ENCODE results near the gene COLEC11. TPM values are rescaled to one million over a fixed set of nuclear protein-coding genes. Genes with fewer than 3 reads are reported as not detected.

COLEC11 gene
- total and polyA plus RNA-seq, 8 donors = 0.84 to 7.1 (median 4.3) TPM

DNA sequence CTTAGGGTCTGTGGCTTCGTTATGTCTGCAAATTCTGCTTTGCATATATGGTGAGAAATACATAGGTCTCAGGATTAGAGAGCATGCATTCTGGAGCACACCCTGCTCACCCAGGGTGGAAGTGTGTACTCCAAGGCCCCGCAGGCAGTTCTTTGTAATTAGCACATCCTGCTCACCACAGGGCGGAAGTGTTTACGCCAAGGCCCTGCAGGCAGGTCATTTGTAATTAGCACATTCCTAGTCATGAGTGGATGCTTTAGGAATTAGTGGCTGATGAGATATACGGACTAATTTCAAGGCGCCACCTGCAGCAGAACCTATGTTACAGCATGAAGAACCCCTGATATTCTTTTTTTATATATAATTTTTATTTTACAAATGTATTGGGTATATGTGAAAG lies 67.3 kb downstream of the COLEC11 start:
- no peak for ATAC-seq
- H3K4me1 ChIP-seq = no peaks in the 10 kb centered on the region
- H3K4me3 ChIP-seq = no peak overlapping the region
- intact Hi-C loops (cut with DNase I) = no loop called here
- no peaks in the 10 kb centered on the region for H3K27me3 ChIP-seq
- H3K36me3 ChIP-seq = no peaks in the 10 kb centered on the region
- DNase-seq = no peak
- TF ChIP-seq, protein P1, sequence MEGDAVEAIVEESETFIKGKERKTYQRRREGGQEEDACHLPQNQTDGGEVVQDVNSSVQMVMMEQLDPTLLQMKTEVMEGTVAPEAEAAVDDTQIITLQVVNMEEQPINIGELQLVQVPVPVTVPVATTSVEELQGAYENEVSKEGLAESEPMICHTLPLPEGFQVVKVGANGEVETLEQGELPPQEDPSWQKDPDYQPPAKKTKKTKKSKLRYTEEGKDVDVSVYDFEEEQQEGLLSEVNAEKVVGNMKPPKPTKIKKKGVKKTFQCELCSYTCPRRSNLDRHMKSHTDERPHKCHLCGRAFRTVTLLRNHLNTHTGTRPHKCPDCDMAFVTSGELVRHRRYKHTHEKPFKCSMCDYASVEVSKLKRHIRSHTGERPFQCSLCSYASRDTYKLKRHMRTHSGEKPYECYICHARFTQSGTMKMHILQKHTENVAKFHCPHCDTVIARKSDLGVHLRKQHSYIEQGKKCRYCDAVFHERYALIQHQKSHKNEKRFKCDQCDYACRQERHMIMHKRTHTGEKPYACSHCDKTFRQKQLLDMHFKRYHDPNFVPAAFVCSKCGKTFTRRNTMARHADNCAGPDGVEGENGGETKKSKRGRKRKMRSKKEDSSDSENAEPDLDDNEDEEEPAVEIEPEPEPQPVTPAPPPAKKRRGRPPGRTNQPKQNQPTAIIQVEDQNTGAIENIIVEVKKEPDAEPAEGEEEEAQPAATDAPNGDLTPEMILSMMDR (IDR thresholded peaks at IDR 0.05) = no peak
- H3K27ac ChIP-seq = no peak overlapping the region
- no peaks in the 10 kb centered on the region for H3K9me3 ChIP-seq

DNA sequence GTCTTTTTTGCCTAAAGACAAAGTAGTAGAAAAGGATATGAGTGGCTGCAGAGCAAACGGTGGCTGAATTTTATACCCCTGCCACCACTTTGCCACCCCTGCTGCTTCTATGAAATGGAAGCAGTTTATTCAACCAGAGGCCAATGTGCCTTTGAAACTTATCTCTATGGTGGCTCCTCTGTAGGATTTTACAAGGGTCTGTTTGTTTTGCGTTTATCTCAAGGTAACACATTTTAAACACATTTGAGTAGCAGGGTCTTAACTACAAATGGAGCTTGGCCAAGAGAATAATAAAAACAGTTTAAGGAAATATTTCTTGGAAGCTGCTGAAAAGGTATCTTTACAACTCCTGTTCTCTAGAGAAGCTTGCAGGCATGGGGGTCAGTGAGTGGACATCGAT lies 69.2 kb downstream of the COLEC11 start:
- intact Hi-C loops (cut with DNase I) = no loop called here
- no peak overlapping the region for H3K4me3 ChIP-seq
- TF ChIP-seq, protein P1 (IDR thresholded peaks at IDR 0.05) = no peak
- ATAC-seq (no peak), DNase-seq (no peak)
- H3K36me3 ChIP-seq = no peaks in the 10 kb centered on the region
- H3K27ac ChIP-seq = no peak overlapping the region
- no peaks in the 10 kb centered on the region for H3K27me3 ChIP-seq
- no peaks in the 10 kb centered on the region for H3K9me3 ChIP-seq
- no peaks in the 10 kb centered on the region for H3K4me1 ChIP-seq

DNA sequence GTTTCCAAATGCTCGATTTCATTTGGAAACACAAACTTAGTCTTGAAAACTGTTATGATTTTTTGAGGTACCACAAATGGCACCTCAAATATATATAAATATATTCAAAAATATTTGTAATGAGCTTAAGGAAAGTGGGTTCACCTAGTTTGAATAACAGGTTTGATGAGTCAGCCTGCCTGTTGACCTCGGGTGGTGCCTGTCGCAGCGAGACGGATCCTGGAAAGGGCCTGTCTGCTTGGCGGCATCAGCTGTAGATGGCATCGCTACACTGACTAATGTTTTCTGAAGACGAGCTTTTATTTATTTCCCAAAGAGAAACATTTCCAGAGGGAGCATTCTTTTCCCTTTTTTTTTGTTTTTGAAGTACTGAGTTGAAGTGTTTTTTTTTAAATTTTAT lies 70.0 kb downstream of the COLEC11 start:
- Histone ChIP-seq H3K4me1 (no peaks in the 10 kb centered on the region), H3K27ac (no peak overlapping the region), H3K36me3 (no peaks in the 10 kb centered on the region), H3K27me3 (no peaks in the 10 kb centered on the region), H3K9me3 (no peaks in the 10 kb centered on the region), H3K4me3 (no peak overlapping the region)
- no peak for ATAC-seq
- intact Hi-C loops (cut with DNase I) = no loop called here
- no peak for DNase-seq
- TF ChIP-seq, protein P1 (IDR thresholded peaks at IDR 0.05) = no peak

DNA sequence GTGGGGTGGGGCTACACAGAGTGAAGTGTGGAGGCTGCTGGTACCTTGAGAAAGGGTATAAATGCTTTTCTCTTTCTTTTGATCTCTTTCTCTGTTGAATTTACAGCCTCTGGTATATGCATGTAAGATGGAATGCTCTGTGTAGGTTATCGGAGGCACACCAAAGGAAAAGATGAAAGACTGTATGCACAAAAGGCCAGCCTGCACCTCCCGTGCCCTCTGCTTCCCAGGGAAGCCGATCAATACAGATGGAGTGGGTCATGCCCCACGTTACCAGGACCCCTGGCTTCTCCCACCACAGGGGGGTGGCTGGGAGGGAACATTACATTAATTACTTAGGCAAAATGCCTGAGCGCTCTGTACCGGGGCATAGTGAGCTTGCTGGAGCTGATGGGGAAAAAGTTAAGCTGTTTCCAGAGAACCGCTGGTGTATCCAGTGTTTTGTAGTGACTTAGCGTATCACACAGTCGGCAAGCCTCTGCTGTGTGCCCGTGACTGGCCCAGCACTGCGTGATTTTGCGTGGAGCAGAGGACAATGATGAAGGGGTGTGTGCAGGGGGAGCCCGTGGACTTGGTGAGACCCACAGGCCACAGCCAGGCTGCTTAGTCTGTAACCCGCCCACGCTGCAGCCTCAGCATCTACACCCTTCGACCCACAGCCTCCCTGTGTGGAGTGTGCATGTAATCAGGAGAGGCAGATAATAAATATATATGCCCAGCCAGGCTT lies 71.1 kb downstream of the COLEC11 start:
- ATAC-seq (no peak), DNase-seq (no peak)
- intact Hi-C loops (cut with DNase I) = no loop called here
- TF ChIP-seq, protein P1 (IDR thresholded peaks at IDR 0.05) = no peak
- Histone ChIP-seq H3K27me3 (no peaks in the 10 kb centered on the region), H3K9me3 (no peaks in the 10 kb centered on the region), H3K36me3 (no peaks in the 10 kb centered on the region), H3K4me1 (no peaks in the 10 kb centered on the region), H3K27ac (no peak overlapping the region), H3K4me3 (no peak overlapping the region)

DNA sequence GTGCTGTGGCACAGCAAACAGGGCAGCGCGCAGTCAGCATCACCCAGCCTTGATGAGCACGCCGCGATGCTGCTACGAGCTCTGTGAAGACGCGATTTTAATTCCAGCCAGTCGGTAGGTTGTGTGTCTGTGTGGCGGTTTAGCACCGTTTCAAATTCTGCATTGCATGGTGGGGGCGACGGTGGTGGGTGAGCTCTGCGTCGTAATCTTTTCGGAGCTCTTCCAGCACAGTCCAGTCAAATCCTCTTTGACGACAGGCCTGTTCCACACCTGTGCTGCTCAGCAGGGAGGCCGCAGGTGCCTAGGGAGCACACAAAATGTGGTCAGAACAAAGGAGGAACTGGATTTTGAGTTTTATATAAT lies 71.7 kb downstream of the COLEC11 start:
- Histone ChIP-seq H3K9me3 (no peaks in the 10 kb centered on the region), H3K4me1 (no peaks in the 10 kb centered on the region), H3K27ac (no peak overlapping the region), H3K36me3 (no peaks in the 10 kb centered on the region), H3K4me3 (no peak overlapping the region), H3K27me3 (no peaks in the 10 kb centered on the region)
- intact Hi-C loops (cut with DNase I) = no loop called here
- ATAC-seq = no peak
- TF ChIP-seq, protein P1 (IDR thresholded peaks at IDR 0.05) = no peak
- no peak for DNase-seq

Measured in left lung (tissue), 10 donors.